ENCODE results near the gene LAD1. TPM values are rescaled to one million over a fixed set of nuclear protein-coding genes. Genes with fewer than 3 reads are reported as not detected.

Gene LAD1
- polyA plus RNA-seq, 3 donors = not detected

DNA sequence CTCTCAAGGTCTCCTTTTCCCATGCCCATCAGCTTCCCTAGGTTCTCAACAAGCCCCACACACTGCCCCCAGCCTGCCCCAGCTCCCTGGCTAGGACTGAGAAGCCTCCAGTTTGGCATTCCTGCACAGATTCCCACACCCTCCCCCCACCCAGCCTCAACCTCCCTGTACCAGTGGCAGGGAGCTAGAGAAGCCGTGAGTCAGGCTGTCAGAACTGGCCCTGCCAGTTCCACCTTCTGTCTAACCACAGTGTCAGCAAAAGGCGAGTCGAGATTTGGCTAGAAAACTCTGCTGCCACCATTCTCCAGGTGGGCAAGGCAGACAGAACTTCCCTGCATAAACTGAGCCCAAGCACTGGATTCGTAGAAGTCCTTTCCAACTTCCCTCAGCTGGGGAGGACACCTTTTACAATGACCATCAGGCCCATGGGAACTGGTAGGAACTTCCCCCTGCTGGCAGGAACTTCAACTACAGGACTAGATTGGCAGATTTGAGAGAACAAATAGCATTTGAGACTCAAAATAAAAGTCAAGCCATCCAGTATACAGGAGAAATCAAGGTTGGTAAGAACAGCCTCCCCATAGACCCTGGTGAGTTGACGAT is 52.7 kb downstream of the LAD1 start:
- no peaks in the 10 kb centered on the region for H3K36me3 ChIP-seq (replicated peaks in 1 of 2; ENCODE audit: control insufficient read depth in 1 of 2, insufficient read depth in 2 of 2, low read length in 2 of 2)
- H3K27me3 ChIP-seq (ENCODE audit: control insufficient read depth in 2 of 2, insufficient read depth in 2 of 2, low read length in 2 of 2) = peaks cover 0 to 9% of the 10 kb centered on the region in 2 donors
- Mint-ChIP-seq H3K9me3 (peaks cover 0 to 3% (median 0%) of the 10 kb centered on the region in 7 donors), H3K36me3 (no peaks in the 10 kb centered on the region), H3K4me3 (no peak overlapping the region), H3K27me3 (ENCODE audit: low read depth in 3 of 3) (peaks cover 9 to 20% (median 9%) of the 10 kb centered on the region in 3 donors), H3K4me1 (no peaks in the 10 kb centered on the region), H3K27ac (no peak overlapping the region)
- no peak for DNase-seq
- no peak overlapping the region for H2AFZ ChIP-seq (ENCODE audit: insufficient read depth, low read depth, low read length, poor library complexity, severe bottlenecking)
- TF ChIP-seq, protein P1, sequence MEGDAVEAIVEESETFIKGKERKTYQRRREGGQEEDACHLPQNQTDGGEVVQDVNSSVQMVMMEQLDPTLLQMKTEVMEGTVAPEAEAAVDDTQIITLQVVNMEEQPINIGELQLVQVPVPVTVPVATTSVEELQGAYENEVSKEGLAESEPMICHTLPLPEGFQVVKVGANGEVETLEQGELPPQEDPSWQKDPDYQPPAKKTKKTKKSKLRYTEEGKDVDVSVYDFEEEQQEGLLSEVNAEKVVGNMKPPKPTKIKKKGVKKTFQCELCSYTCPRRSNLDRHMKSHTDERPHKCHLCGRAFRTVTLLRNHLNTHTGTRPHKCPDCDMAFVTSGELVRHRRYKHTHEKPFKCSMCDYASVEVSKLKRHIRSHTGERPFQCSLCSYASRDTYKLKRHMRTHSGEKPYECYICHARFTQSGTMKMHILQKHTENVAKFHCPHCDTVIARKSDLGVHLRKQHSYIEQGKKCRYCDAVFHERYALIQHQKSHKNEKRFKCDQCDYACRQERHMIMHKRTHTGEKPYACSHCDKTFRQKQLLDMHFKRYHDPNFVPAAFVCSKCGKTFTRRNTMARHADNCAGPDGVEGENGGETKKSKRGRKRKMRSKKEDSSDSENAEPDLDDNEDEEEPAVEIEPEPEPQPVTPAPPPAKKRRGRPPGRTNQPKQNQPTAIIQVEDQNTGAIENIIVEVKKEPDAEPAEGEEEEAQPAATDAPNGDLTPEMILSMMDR (IDR thresholded peaks at IDR 0.05) = peak; percentile 47
- H4K20me1 ChIP-seq (ENCODE audit: insufficient read depth, low read length) = no peaks in the 10 kb centered on the region
- no peaks in the 10 kb centered on the region for H3K9me3 ChIP-seq (replicated peaks in 1 of 2; ENCODE audit: control insufficient read depth in 1 of 2, insufficient read depth in 1 of 2, low read length in 2 of 2)
- H3K79me2 ChIP-seq (ENCODE audit: insufficient read depth, low read length) = no peaks in the 10 kb centered on the region
- H3K4me3 ChIP-seq (replicated peaks in 1 of 3; ENCODE audit: low read depth in 2 of 3, low read length in 3 of 3) = no peak overlapping the region
- no peak overlapping the region for H3K9ac ChIP-seq (ENCODE audit: insufficient read depth, low read length, poor library complexity, severe bottlenecking)
- H3K4me1 ChIP-seq (ENCODE audit: control insufficient read depth in 1 of 2, insufficient read depth in 2 of 2, low read length in 2 of 2) = no peaks in the 10 kb centered on the region
- intact Hi-C loops (cut with micrococcal nuclease) = no loop called here
- H3K27ac ChIP-seq (ENCODE audit: low read depth in 1 of 2, low read length in 2 of 2) = no peak overlapping the region
- no peak overlapping the region for H3K4me2 ChIP-seq (replicated peaks; ENCODE audit: extremely low read depth, low read length, poor library complexity, severe bottlenecking)
- 77% methylated on average over 4 of the region's 5 CpGs for WGBS (ENCODE audit: insufficient coverage)

GRCh38 chr1:201345081-201345355 is 54.1 kb downstream of the LAD1 start:
- H3K4me1 ChIP-seq (ENCODE audit: control insufficient read depth in 1 of 2, insufficient read depth in 2 of 2, low read length in 2 of 2) = no peaks in the 10 kb centered on the region
- H3K4me1 Mint-ChIP-seq = no peaks in the 10 kb centered on the region
- H3K4me2 ChIP-seq (replicated peaks; ENCODE audit: extremely low read depth, low read length, poor library complexity, severe bottlenecking) = no peak overlapping the region
- peaks cover 0 to 7% (median 3%) of the 10 kb centered on the region in 7 donors for H3K9me3 Mint-ChIP-seq
- H3K27ac ChIP-seq (ENCODE audit: low read depth in 1 of 2, low read length in 2 of 2) = no peak overlapping the region
- H3K79me2 ChIP-seq (ENCODE audit: insufficient read depth, low read length) = no peaks in the 10 kb centered on the region
- no peak overlapping the region for H2AFZ ChIP-seq (ENCODE audit: insufficient read depth, low read depth, low read length, poor library complexity, severe bottlenecking)
- no peaks in the 10 kb centered on the region for H3K36me3 Mint-ChIP-seq
- no peaks in the 10 kb centered on the region for H4K20me1 ChIP-seq (ENCODE audit: insufficient read depth, low read length)
- 98% methylated on average over 4 of the region's 5 CpGs for WGBS (ENCODE audit: insufficient coverage)
- intact Hi-C loops (cut with micrococcal nuclease) = no loop called here
- no peak for DNase-seq
- peaks cover 7 to 22% (median 9%) of the 10 kb centered on the region in 3 donors for H3K27me3 Mint-ChIP-seq (ENCODE audit: low read depth in 3 of 3)
- peak overlapping the region in 1 of 7 donors; percentile 64 for H3K27ac Mint-ChIP-seq
- H3K4me3 ChIP-seq (replicated peaks in 1 of 3; ENCODE audit: low read depth in 2 of 3, low read length in 3 of 3) = no peak overlapping the region
- TF ChIP-seq, protein P1 (IDR thresholded peaks at IDR 0.05) = no peak
- peaks cover 0 to 9% of the 10 kb centered on the region in 2 donors for H3K27me3 ChIP-seq (ENCODE audit: control insufficient read depth in 2 of 2, insufficient read depth in 2 of 2, low read length in 2 of 2)
- H3K4me3 Mint-ChIP-seq = no peak overlapping the region
- no peak overlapping the region for H3K9ac ChIP-seq (ENCODE audit: insufficient read depth, low read length, poor library complexity, severe bottlenecking)
- no peaks in the 10 kb centered on the region for H3K9me3 ChIP-seq (replicated peaks in 1 of 2; ENCODE audit: control insufficient read depth in 1 of 2, insufficient read depth in 1 of 2, low read length in 2 of 2)
- H3K36me3 ChIP-seq (replicated peaks in 1 of 2; ENCODE audit: control insufficient read depth in 1 of 2, insufficient read depth in 2 of 2, low read length in 2 of 2) = no peaks in the 10 kb centered on the region

Measured in CD14-positive monocyte (primary cell).